ENCODE measurements around the gene FARSB.
"Not testable (repeated sequence)": the region's sequence is repeated elsewhere in the genome, so short reads cannot be mapped to it uniquely, and the experiment has no call there.

Gene FARSB

DNA sequence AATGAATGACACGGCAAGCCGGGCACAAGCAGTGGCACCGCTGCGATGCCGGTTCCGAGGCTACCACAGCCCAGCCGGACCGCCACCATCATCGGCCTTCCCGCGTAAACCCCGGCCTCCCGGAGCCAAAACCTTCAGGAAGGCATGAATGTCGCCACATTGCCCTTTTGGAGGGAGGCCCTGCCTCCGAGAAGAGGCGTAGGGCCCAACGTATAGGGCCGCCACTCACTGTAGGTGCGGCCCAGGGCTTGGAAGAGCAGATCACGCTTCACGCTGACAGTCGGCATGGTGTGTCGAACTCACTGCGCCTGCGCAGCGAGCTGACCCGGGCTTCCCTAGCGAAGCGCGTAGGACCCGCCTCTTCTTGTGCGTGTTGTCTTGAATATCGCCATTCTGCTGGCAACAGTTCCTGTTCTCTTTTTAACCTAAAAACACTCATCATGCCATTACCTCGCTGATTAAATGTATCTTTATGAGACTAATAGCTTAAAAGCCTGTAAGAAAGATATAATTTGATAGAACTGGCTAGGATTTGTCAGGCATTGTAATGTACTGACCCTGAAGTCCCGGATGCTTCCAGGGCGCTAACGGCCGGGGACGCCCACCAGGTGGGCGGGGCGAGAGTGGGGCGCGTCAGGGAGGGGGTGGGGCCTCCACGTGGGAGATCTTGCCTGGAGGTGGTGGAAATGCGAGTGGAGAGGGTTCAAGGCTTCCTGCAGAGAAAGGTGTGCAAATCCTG, at the start of gene FARSB:
Gene FARSB (minus strand): TSS at position 306 of the 739 bp plus-strand sequence. CDS start 19 bp downstream, at position 287.
- DNase-seq (ENCODE audit: low read depth in 2 of 2, low spot score in 1 of 2) = peak; percentile 79 to 89

GRCh38 chr2:222703886-222704285, 48.0 kb upstream of the FARSB start:
- DNase-seq (ENCODE audit: low read depth in 2 of 2, low spot score in 1 of 2) = no peak

DNA sequence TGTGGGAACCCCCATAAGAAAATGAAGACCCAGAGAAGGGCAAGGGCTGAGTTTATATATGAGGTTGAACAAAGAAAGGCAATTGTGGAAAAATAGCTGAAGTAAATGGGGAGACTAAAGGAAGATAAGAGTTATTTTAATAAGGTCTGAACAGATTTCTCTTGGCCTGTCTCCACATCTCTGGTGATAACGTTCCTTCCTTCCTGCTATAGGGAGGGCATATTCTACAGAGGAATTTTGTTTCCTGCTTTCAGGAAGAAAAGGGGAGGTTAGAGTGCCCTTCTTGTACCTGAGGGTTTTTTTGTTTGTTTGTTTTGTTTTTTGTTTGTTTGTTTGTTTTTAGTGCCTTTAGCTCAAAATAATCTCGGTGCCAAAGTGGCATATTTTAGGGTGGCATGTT, 47.2 kb upstream of the FARSB start:
- DNase-seq (ENCODE audit: low read depth in 2 of 2, low spot score in 1 of 2) = no peak

DNA sequence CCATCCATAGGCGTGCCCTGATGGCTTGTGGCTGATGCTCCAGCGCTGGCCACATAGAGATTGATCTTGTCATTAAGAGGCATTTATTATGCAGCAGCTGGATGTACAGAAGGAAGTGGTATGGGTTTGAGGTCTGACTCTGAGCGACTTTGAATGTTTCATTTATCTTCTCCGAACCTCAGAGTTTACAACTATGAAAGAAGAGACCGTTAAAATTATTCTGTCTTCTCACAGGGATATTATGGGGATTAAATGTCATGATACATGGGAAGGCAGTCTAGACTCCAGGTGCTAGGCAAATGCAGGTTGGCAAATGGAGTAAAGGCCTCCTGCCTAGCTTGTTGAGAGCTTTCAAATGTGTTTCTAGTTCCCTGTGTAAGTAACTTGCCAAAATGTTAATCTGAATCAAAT, 45.8 kb upstream of the FARSB start:
- no peak for DNase-seq (ENCODE audit: low read depth in 2 of 2, low spot score in 1 of 2)

DNA sequence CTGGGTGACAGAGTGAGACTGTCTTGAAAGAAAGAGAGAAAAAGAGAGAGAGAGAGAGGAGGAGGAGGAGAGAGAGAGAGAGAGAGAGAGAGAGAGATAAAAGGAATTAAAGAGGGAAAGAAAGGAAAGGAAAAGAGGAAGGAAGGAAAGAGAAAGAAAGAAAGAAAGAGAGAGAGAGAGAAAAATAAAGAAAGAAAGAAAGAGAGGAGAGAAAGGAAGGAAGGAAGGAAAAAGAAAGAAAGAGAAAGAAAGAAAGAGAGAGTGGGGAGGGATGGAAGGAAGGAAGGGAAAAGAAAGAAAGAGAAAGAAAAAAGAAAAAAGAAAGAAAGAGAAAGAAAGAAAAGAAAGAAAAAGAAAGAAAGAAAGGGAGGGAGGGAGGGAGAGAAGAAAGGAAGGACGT, 45.3 kb upstream of the FARSB start:
- DNase-seq (ENCODE audit: low read depth in 2 of 2, low spot score in 1 of 2) = no peak

DNA sequence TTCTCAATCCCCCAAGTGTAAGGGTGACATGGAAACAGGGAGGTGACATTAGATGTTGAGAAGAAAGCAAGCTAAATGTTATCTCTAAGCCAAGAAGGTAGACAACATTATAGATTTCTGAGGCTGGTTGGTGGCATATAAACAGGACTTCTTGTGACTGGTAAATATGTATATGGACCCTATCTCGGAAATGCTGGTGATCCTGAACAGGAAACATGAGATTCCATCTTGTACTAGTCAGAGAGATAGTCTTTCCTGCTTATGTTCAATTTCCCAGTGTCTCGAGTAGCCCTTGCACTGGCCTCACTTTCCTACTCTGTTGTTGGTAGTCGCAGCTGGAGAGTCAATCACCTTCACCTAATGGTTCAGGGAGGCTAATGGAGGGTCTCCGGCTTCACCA, 42.4 kb upstream of the FARSB start:
- DNase-seq (ENCODE audit: low read depth in 2 of 2, low spot score in 1 of 2) = no peak

GRCh38 chr2:222693837-222694236, 37.9 kb upstream of the FARSB start:
- no peak for DNase-seq (ENCODE audit: low read depth in 2 of 2, low spot score in 1 of 2)

DNA sequence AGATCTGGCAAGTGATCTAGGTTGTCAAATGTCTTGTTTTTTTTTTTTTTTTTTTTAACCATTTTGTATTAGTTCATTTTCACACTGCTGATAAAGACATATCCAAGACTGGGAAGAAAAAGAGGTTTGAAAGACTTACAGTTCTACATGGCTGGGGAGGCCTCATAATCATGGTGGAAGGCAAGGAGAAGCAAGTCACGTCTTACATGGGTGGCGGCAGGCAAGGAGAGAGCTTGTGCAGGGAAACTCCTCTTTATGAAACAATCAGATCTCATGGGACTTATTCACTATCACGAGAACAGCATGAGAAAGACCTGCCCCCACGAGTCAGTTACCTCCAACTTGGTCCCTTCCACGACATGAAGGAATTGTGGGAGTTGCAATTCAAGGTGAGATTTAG, 37.5 kb upstream of the FARSB start:
- not testable (repeated sequence) for DNase-seq (ENCODE audit: low read depth in 2 of 2, low spot score in 1 of 2)

GRCh38 chr2:222690564-222691200, 34.8 kb upstream of the FARSB start:
- DNase-seq (ENCODE audit: low read depth in 2 of 2, low spot score in 1 of 2) = peak; percentile 28 to 43

DNA sequence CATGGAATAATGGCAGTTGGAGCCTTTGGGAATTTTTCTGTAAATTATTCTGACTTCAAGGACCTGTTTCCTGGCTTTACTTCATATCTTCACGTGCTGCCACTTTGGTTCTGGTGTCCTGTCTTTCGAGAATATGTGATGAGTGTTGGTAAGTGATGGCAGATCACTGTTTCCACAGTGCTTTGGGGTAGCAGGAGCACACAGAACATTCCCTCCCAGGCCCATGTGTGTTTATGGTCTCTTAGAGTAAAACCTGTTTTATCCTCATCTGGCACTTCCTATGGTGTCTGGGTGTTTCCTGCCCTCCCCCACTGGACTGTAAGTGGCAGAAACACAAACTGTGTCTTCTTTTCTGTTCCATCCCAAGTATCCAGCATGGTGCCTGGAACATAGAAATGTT, 33.4 kb upstream of the FARSB start:
- DNase-seq (ENCODE audit: low read depth in 2 of 2, low spot score in 1 of 2) = no peak

DNA sequence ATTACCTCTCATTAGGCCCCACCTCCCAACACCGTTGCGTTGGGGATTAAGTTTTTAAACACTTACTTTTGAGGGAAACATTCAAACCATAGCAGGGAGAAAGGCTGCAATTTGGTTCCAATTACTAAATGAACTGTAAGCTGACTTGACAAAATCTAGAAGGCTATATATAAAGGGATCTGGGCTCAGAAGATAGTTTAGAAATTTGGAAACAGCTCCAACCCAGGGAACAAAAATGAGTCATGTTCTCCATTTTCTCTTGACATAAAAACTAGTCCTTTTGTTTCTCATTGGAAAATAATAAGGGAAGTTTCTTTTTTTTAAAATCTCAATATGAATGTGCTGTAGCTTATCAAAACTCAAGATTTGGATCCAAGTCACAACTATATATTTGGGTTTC, 33.0 kb upstream of the FARSB start:
- no peak for DNase-seq (ENCODE audit: low read depth in 2 of 2, low spot score in 1 of 2)

GRCh38 chr2:222686086-222686750, 30.3 kb upstream of the FARSB start:
- no peak for DNase-seq (ENCODE audit: low read depth in 2 of 2, low spot score in 1 of 2)

GRCh38 chr2:222683805-222684204, 27.9 kb upstream of the FARSB start:
- DNase-seq (ENCODE audit: low read depth in 2 of 2, low spot score in 1 of 2) = no peak

GRCh38 chr2:222677981-222678380, 22.1 kb upstream of the FARSB start:
- no peak for DNase-seq (ENCODE audit: low read depth in 2 of 2, low spot score in 1 of 2)

DNA sequence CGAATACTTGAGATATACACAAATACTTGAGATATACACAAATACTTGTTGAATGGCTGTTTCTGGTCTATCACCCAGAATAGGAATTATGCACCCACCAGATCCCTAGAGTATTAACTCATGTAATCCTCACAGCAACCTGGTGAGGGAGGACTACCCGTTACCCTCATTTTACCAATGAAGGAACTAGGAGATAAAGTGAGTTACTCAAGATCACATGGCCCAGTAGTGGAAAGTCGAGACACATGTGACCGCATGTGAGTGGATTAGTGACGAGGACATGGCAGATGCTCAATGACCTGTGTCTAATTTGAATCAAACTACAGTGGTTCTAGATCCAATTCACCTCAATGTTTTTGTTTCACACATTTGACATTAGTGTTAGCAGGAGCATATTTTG, 18.0 kb upstream of the FARSB start:
- no peak for DNase-seq (ENCODE audit: low read depth in 2 of 2, low spot score in 1 of 2)

DNA sequence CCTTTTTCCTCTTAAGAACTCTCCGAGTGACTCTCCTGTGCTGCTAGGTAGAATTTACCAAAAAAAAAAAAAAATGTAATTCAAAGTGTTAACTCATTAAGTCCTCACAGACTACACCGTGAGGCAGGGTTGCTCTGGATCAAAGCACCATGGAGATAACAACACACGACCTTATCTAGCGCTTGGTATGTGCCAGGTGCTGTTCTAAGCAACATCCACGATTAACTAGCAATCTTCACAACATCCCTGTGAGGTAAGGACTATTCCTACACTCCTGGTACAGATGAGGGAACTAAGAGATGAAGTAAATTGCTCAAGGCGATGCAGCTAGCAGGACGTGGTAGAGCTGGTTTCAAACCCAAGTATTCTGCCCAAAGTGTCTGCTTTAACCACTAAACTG, 17.4 kb upstream of the FARSB start:
- no peak for DNase-seq (ENCODE audit: low read depth in 2 of 2, low spot score in 1 of 2)

DNA sequence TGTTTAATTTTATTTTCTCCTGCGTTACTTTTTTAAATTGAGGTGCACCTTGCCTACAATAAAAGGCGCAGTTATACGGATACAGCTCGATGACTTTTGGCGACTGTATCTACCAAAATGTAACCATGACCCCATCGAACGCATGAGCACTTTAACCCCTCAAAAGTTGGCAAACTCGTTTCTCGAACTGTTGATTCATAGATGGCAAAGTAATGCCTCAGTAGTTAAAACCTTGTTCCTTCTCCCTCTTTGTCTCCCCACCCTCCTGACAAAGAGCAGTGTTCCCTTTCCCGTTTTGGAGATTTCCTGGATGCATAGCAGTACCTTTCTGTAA, 16.1 kb upstream of the FARSB start:
- DNase-seq (ENCODE audit: low read depth in 2 of 2, low spot score in 1 of 2) = no peak

- no peak for DNase-seq (ENCODE audit: low read depth in 2 of 2, low spot score in 1 of 2)
These were observed 15.6 kb upstream of the FARSB start, which contains the start of gene MOGAT1 for GRCh38 chr2:222671259-222672067. TSS of gene MOGAT1 (plus strand) at chr2:222671658. CDS start at chr2:222671786, 128 bp downstream.

DNA sequence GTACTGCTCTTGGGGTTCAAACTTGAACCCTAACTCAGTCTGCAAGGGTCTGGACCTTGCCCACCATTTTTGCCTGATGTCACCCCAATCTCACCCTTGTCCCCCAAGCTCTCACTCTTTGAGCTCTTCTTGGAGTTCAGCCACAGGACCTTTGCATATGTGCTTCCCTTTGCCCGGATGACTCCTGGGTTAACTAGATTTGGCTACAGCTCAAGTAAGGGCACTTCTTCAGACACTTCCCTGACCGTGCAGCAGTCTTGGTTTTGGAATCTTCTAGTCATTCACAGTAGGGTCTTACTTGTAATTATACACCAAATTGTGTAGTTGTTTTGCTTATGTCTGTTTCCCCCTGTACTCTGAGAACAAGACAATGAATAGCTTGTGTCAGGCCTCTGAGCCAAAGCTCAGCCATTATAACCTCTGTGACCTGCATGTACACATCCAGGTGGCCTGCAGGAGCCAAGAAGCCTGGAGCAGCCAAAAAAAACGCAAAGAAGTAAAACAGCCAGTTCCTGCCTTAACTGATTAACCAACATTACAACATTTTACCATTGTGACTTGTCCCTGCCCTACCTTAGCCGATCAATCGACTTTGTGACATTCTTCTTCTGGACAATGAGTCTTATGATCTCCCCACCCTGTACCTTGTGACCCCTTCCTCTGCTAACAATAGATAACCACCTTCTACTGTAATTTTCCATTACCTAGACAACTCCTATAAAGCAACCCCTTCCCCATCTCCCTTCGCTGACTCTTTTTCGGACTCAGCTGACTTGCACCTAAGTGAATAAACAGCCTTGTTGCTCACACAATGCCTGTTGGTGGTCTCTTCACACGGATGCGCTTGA, 14.5 kb upstream of the FARSB start:
- no peak for DNase-seq (ENCODE audit: low read depth in 2 of 2, low spot score in 1 of 2)

DNA sequence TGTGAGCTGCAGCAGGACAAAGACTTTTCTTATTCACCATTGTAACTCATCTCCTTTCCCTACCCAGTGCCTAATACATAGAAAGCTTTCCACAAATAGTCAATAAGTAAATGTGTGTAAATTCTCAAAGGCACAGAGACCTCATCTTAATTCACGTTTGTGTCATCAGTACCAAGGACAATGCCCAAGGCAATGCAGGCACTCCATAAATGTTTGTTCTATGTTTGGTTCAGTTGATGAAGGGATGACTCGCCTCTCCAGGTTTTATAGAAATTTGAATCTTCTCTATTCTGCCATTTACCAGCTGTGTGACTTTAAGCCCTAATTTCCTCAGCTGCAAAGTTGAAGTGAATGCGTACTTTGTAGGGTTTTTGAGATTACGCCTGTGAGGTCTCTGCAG, 13.5 kb upstream of the FARSB start:
- DNase-seq (ENCODE audit: low read depth in 2 of 2, low spot score in 1 of 2) = no peak
